GM18861 (cell line): ENCODE results near the gene CETN2.
"Not testable (repeated sequence)": the region's sequence is repeated elsewhere in the genome, so short reads cannot be mapped to it uniquely, and the experiment has no call there.

ENCODE experiments used
- ATAC-seq: cut with Tn5 transposase; IDR thresholded peaks from one replicate; pipeline ENCODE4 v1.9.1; 2021; ENCODE audit not compliant: unreplicated experiment

The CETN2 gene

GRCh38 chrX:152830312-152831305 is at the start of gene CETN2, which contains the start of gene NSDHL:
Gene CETN2 (minus strand): TSS chrX:152830757. CDS start chrX:152830710, 47 bp downstream.
Gene NSDHL (plus strand): TSS chrX:152831063. CDS start chrX:152846325, 15,262 bp downstream.
- ATAC-seq, result peak; percentile 97

GRCh38 chrX:152878976-152879755 is 48.6 kb upstream of the CETN2 start:
- ATAC-seq, result no peak

GRCh38 chrX:152876931-152877840 is 46.6 kb upstream of the CETN2 start:
- no peak for ATAC-seq

GRCh38 chrX:152873361-152873760 is 42.8 kb upstream of the CETN2 start:
- no peak for ATAC-seq

- no peak for ATAC-seq
Observed at GRCh38 chrX:152872522-152872921, 42.0 kb upstream of the CETN2 start.

GRCh38 chrX:152871260-152871659 is 40.7 kb upstream of the CETN2 start:
- ATAC-seq, result no peak

- ATAC-seq, result no peak
Observed at GRCh38 chrX:152869972-152870371, 39.4 kb upstream of the CETN2 start.

GRCh38 chrX:152866386-152866785 is 35.8 kb upstream of the CETN2 start:
- ATAC-seq, result no peak

- ATAC-seq, result no peak
Observed at GRCh38 chrX:152865232-152865920, 34.8 kb upstream of the CETN2 start.

- ATAC-seq, result no peak
Observed at GRCh38 chrX:152861826-152862225, 31.3 kb upstream of the CETN2 start.

- ATAC-seq, result no peak
Observed at GRCh38 chrX:152861116-152861515, 30.6 kb upstream of the CETN2 start.

- no peak for ATAC-seq
Observed at GRCh38 chrX:152853986-152854385, 23.4 kb upstream of the CETN2 start.

GRCh38 chrX:152850465-152850864 is 19.9 kb upstream of the CETN2 start:
- ATAC-seq, result no peak

GRCh38 chrX:152847281-152847680 is 16.7 kb upstream of the CETN2 start:
- ATAC-seq, result no peak

GRCh38 chrX:152845618-152846240 is 15.2 kb upstream of the CETN2 start:
- no peak for ATAC-seq

- ATAC-seq, result no peak
Observed at GRCh38 chrX:152844256-152844655, 13.7 kb upstream of the CETN2 start.

GRCh38 chrX:152843852-152844251 is 13.3 kb upstream of the CETN2 start:
- ATAC-seq, result no peak

- ATAC-seq, result no peak
Observed at GRCh38 chrX:152842772-152843338, 12.3 kb upstream of the CETN2 start.

GRCh38 chrX:152835470-152835869 is 4.9 kb upstream of the CETN2 start:
- not testable (repeated sequence) for ATAC-seq
